HEK293T (cell line): ENCODE results near the gene VAMP7.

ENCODE experiments used
- CTCF ChIA-PET: fragments of 350-600 bp; formaldehyde crosslinking; extraction: SDS; loops from one replicate; lab custom pipeline; 2021; ENCODE audit warnings: antibody characterized with exemption, inconsistent platforms; lab: Yijun Ruan, JAX
- POLR2A ChIA-PET: fragments of 350-600 bp; formaldehyde crosslinking; extraction: SDS; loops from one replicate; lab custom pipeline; 2020; ENCODE audit warnings: antibody characterized with exemption, inconsistent platforms; lab: Yijun Ruan, JAX
- DNase-seq: peaks from one replicate; pipeline ENCODE4 v3.0.0; 2012; ENCODE audit warnings: mixed read lengths; ENCODE audit errors: extremely low spot score
- ARNT ChIP-seq: fragments of 450-650 bp; IDR thresholded peaks from 2 replicates; pipeline ENCODE4 v1.6.1; 2017; ENCODE audit warnings: mild to moderate bottlenecking
- BHLHE40 ChIP-seq: fragments of 450-650 bp; IDR thresholded peaks from 2 replicates; pipeline ENCODE4 v1.6.1; 2016; ENCODE audit warnings: mild to moderate bottlenecking, moderate library complexity, borderline replicate concordance
- CTBP1 ChIP-seq: fragments of 450-650 bp; IDR thresholded peaks from 2 replicates; pipeline ENCODE4 v1.6.1; 2016; ENCODE audit warnings: borderline replicate concordance
- ELF4 ChIP-seq: fragments of 450-650 bp; IDR thresholded peaks from 2 replicates; pipeline ENCODE4 v1.6.1; 2017; ENCODE audit warnings: antibody characterized with exemption
- FOXA1 ChIP-seq: fragments of 450-650 bp; IDR thresholded peaks from 2 replicates; pipeline ENCODE4 v1.6.1; 2016; ENCODE audit warnings: mild to moderate bottlenecking
- FOXK2 ChIP-seq: fragments of 450-650 bp; IDR thresholded peaks from 2 replicates; pipeline ENCODE4 v1.6.1; 2016; ENCODE audit warnings: mild to moderate bottlenecking
- FOXM1 ChIP-seq: fragments of 450-650 bp; IDR thresholded peaks from 2 replicates; pipeline ENCODE4 v1.6.1; 2017; ENCODE audit warnings: mild to moderate bottlenecking, borderline replicate concordance
- HDGF ChIP-seq: fragments of 450-650 bp; IDR thresholded peaks from 2 replicates; pipeline ENCODE4 v1.6.1; 2017; ENCODE audit warnings: antibody characterized with exemption, borderline replicate concordance
- L3MBTL2 ChIP-seq: fragments of 450-650 bp; conservative IDR thresholded peaks from 2 replicates; pipeline ENCODE4 v1.6.1; 2016; ENCODE audit warnings: mild to moderate bottlenecking
- LEF1 ChIP-seq: fragments of 450-650 bp; IDR thresholded peaks from 2 replicates; pipeline ENCODE4 v1.6.1; 2017; ENCODE audit warnings: mild to moderate bottlenecking, borderline replicate concordance
- NFRKB ChIP-seq: fragments of 450-650 bp; IDR thresholded peaks from 2 replicates; pipeline ENCODE4 v1.6.1; 2016; ENCODE audit warnings: mild to moderate bottlenecking, moderate library complexity
- PKNOX1 ChIP-seq: fragments of 450-650 bp; IDR thresholded peaks from 2 replicates; pipeline ENCODE4 v1.6.1; 2016
- SP1 ChIP-seq: fragments of 450-650 bp; IDR thresholded peaks from 2 replicates; pipeline ENCODE4 v1.6.1; 2017
- SUZ12 ChIP-seq: fragments of 450-650 bp; IDR thresholded peaks from 2 replicates; pipeline ENCODE4 v1.6.1; 2016; ENCODE audit warnings: mild to moderate bottlenecking
- TARDBP ChIP-seq: fragments of 450-650 bp; IDR thresholded peaks from 2 replicates; pipeline ENCODE4 v1.6.1; 2016
- ZNF384 ChIP-seq: fragments of 450-650 bp; IDR thresholded peaks from 2 replicates; pipeline ENCODE4 v1.6.1; 2016

Gene VAMP7

GRCh38 chrX:155956649-155957048, 75.5 kb downstream of the VAMP7 start:
- ChIA-PET POLR2A (no interaction called here), CTCF (no interaction called here)
- no peak for TF ChIP-seq BHLHE40
- TF ChIP-seq ZNF384: no peak
- TF ChIP-seq PKNOX1: no peak
- no peak for TF ChIP-seq NFRKB
- TF ChIP-seq SUZ12: no peak
- no peak for TF ChIP-seq L3MBTL2
- no peak for TF ChIP-seq TARDBP
- TF ChIP-seq FOXA1: no peak
- TF ChIP-seq SP1: no peak
- no peak for TF ChIP-seq ARNT
- no peak for DNase-seq

DNA sequence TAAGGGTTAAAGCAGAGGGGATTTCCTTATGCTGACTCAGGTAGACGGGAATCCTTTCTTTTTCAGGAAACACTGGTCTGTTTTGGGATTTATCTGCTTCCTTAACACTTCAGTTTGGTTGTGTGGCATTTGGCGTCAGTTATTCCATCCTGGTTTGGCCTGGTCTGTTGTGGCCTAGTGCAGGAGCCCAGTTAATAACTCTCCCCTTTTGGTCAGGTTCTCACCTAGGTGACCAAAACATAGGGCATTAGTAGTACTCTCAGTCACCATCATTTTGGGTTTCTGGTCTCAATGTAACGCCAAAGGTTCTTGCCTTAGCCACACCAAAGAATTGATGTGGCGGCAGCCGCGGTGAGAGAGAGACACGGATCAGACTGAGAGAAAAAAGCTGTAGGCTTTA, 76.7 kb downstream of the VAMP7 start:
- POLR2A ChIA-PET: no interaction called here

DNA sequence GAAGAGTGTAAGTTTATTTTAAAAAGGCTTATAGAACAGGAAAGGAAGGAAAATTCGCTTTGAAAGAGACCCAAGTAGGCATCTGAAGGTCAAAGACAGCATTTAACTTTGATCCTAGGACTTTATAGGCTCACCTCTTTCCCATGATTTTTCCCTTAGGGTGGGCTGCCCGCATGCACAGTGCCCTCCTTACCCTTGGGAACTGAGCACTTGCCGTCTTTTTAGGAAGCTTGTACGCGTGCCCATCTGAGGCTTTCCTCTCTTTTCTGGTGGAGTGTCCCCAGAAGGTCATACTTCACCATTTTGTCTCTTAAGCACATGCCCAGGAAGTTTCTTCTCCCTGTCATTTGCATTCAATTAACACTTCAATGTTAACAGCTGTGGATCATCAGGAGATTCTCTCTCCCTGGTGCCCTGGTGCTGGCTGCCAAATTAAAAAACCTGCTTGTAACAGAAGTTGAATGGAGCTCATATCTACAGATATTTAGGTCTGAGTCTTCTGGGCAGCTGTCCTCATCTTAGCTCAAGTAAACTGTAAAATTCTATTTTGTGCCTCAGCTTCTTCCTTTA, 78.0 kb downstream of the VAMP7 start:
- ChIA-PET CTCF (no interaction called here), POLR2A (no interaction called here)
- DNase-seq: no peak
- no peak for TF ChIP-seq SP1
- TF ChIP-seq ELF4: no peak
- no peak for TF ChIP-seq FOXK2
- no peak for TF ChIP-seq ARNT
- no peak for TF ChIP-seq LEF1
- no peak for TF ChIP-seq PKNOX1
- no peak for TF ChIP-seq CTBP1
- TF ChIP-seq TARDBP: no peak

More for the DNA sequence above, 76.7 kb downstream of the VAMP7 start:
- CTCF ChIA-PET: no interaction called here
- no peak for TF ChIP-seq LEF1
- no peak for TF ChIP-seq TARDBP
- TF ChIP-seq SP1: no peak
- TF ChIP-seq ZNF384: no peak
- no peak for TF ChIP-seq FOXA1
- no peak for TF ChIP-seq L3MBTL2
- TF ChIP-seq SUZ12: no peak
- no peak for TF ChIP-seq ARNT
- no peak for TF ChIP-seq NFRKB
- no peak for TF ChIP-seq FOXK2
- TF ChIP-seq PKNOX1: no peak
- TF ChIP-seq BHLHE40: no peak
- TF ChIP-seq FOXM1: no peak
- no peak for TF ChIP-seq HDGF
- no peak for TF ChIP-seq CTBP1
- no peak for TF ChIP-seq ELF4
- DNase-seq: no peak

GRCh38 chrX:155962906-155963305, 81.8 kb downstream of the VAMP7 start:
- POLR2A ChIA-PET: no interaction called here
- no peak for DNase-seq
- TF ChIP-seq SUZ12 (no peak), L3MBTL2 (no peak), ELF4 (no peak), TARDBP (no peak), FOXM1 (no peak), BHLHE40 (no peak)
- CTCF ChIA-PET: no interaction called here

GRCh38 chrX:155966876-155967275, 85.7 kb downstream of the VAMP7 start:
- ChIA-PET POLR2A (no interaction called here), CTCF (no interaction called here)
- peak; percentile 58 for DNase-seq
- TF ChIP-seq ZNF384: no peak
- no peak for TF ChIP-seq L3MBTL2
- TF ChIP-seq ARNT: no peak
- no peak for TF ChIP-seq BHLHE40
- no peak for TF ChIP-seq ELF4
- no peak for TF ChIP-seq CTBP1
- no peak for TF ChIP-seq TARDBP
- no peak for TF ChIP-seq FOXA1
- TF ChIP-seq SUZ12: no peak
- no peak for TF ChIP-seq LEF1

DNA sequence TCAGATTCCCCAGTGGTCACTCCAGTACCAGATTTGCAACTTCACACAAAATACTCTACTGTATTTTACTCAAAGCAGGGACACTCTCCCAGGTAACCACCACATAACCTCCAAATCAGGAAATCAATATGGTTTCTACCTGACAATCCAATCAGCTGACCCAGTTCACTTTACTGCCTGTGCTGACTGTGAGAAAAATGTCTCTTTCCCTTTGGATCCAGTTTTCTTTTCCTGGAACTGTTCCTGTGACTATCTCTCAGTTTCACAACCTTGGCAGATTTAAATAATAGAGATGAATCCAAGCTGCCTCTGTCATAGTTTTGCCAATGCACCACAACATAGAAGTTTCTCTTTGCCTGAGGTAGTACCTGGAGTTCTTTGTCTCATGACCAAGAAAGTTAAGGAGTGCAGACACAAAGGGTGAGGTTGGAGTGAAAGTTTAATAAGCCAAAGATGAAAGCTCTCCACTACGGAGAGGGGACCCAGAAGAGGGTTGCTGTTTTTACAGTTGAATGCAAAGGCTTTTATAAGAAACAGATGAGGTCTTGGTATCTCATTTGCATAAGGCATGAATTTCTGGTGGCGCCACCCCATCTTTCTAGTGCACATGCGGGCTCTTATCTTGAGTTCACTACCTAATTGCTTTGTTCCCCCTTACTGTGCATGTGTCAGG, 86.6 kb downstream of the VAMP7 start:
- POLR2A ChIA-PET: no interaction called here
- TF ChIP-seq ZNF384 (no peak), ARNT (no peak), FOXA1 (no peak), HDGF (no peak), FOXM1 (no peak), TARDBP (no peak)
- DNase-seq: no peak
- CTCF ChIA-PET: no interaction called here

- no peak for DNase-seq
- POLR2A ChIA-PET: no interaction called here
- CTCF ChIA-PET: no interaction called here
- no peak for TF ChIP-seq FOXA1
- TF ChIP-seq HDGF: no peak
- no peak for TF ChIP-seq FOXM1
- TF ChIP-seq PKNOX1: 0 out of 2 replicates have a peak, but pooled peaks have one; percentile 4
- no peak for TF ChIP-seq ZNF384
- no peak for TF ChIP-seq SUZ12
- no peak for TF ChIP-seq TARDBP
These were observed 87.1 kb downstream of the VAMP7 start for GRCh38 chrX:155968326-155968661.
